Measurements from ENCODE around the gene FGR.
A peak's percentile ranks its signal among the peaks of the same experiment; 100 is the strongest.

The FGR gene

GRCh38 chr1:27572679-27573426, 62.1 kb downstream of the FGR start:
- Histone ChIP-seq H3K4me3 (ENCODE audit: low read depth, low read length) (no peak overlapping the region), H3K9me3 (no peaks in the 10 kb centered on the region), H3K4me1 (peaks cover 37% of the 10 kb centered on the region), H3K36me3 (no peaks in the 10 kb centered on the region), H3K27me3 (no peaks in the 10 kb centered on the region)
- DNase-seq: peak; percentile 68
- TF ChIP-seq CTCF (IDR thresholded peaks at IDR 0.05; ENCODE audit: low read depth, low read length): no peak

- Histone ChIP-seq H3K4me3 (ENCODE audit: low read depth, low read length) (no peak overlapping the region), H3K27me3 (no peaks in the 10 kb centered on the region), H3K4me1 (peaks cover 42% of the 10 kb centered on the region), H3K9me3 (no peaks in the 10 kb centered on the region), H3K36me3 (no peaks in the 10 kb centered on the region)
- DNase-seq: no peak
- TF ChIP-seq CTCF (IDR thresholded peaks at IDR 0.05; ENCODE audit: low read depth, low read length): no peak
Observed at GRCh38 chr1:27572019-27572678, 62.8 kb downstream of the FGR start.

GRCh38 chr1:27571439-27572018, 63.5 kb downstream of the FGR start:
- Histone ChIP-seq H3K4me3 (ENCODE audit: low read depth, low read length) (no peak overlapping the region), H3K4me1 (peaks cover 36% of the 10 kb centered on the region), H3K9me3 (no peaks in the 10 kb centered on the region), H3K27me3 (no peaks in the 10 kb centered on the region), H3K36me3 (no peaks in the 10 kb centered on the region)
- TF ChIP-seq CTCF (IDR thresholded peaks at IDR 0.05; ENCODE audit: low read depth, low read length): no peak
- no peak for DNase-seq

GRCh38 chr1:27570784-27571183, 64.2 kb downstream of the FGR start:
- Histone ChIP-seq H3K4me3 (ENCODE audit: low read depth, low read length) (no peak overlapping the region), H3K27me3 (no peaks in the 10 kb centered on the region), H3K4me1 (peaks cover 32% of the 10 kb centered on the region), H3K36me3 (no peaks in the 10 kb centered on the region), H3K9me3 (no peaks in the 10 kb centered on the region)
- DNase-seq: no peak
- TF ChIP-seq CTCF (IDR thresholded peaks at IDR 0.05; ENCODE audit: low read depth, low read length): no peak

- Histone ChIP-seq H3K4me1 (peaks cover 32% of the 10 kb centered on the region), H3K36me3 (no peaks in the 10 kb centered on the region), H3K27me3 (no peaks in the 10 kb centered on the region), H3K9me3 (no peaks in the 10 kb centered on the region), H3K4me3 (ENCODE audit: low read depth, low read length) (no peak overlapping the region)
- DNase-seq: no peak
- no peak for TF ChIP-seq CTCF (IDR thresholded peaks at IDR 0.05; ENCODE audit: low read depth, low read length)
Observed at GRCh38 chr1:27570356-27570755, 64.6 kb downstream of the FGR start.
